ENCODE results near the gene THBS3. TPM values are rescaled to one million over a fixed set of nuclear protein-coding genes. Genes with fewer than 3 reads are reported as not detected.

THBS3 gene
- total and polyA plus RNA-seq, 12 donors: 3.8 to 23.5 (median 6.4) TPM

GRCh38 chr1:155254714-155255242, 47.1 kb upstream of the THBS3 start:
- intact Hi-C loops (cut with DNase I): loop anchor here in 7 of 10 donors (1.0 to 10.0 kb wide), 6 partner anchors 54 to 340 kb away; partner anchors contain the start of genes RUSC1 (in 5 of the 7) and FDPS (in 1 of the 7)
- WGBS, 2 donors: 1 to 2% methylated on average over 24 to 35 of the region's 35 CpGs
- ATAC-seq: peak; percentile 3 to 43 (median 8)
- peak in 1 of 2 donors; percentile 52 for DNase-seq
- H3K27ac ChIP-seq: peak overlapping the region; percentile 90 to 100 (median 98)
- peaks cover 0 to 34% (median 14%) of the 10 kb centered on the region in 9 donors for H3K36me3 ChIP-seq
- H3K9me3 ChIP-seq: no peaks in the 10 kb centered on the region
- no peak for TF ChIP-seq CTCF (IDR thresholded peaks at IDR 0.05)
- peak overlapping the region; percentile 64 to 99 (median 92) for H3K4me3 ChIP-seq
- H3K4me1 ChIP-seq: peaks cover 12 to 44% (median 35%) of the 10 kb centered on the region in 9 donors
- no peaks in the 10 kb centered on the region for H3K27me3 ChIP-seq

GRCh38 chr1:155254228-155254713, 46.6 kb upstream of the THBS3 start:
- ATAC-seq: peak in 1 of 8 donors; percentile 1
- no peak for DNase-seq

GRCh38 chr1:155253797-155254196, 46.1 kb upstream of the THBS3 start:
- ATAC-seq (no peak), DNase-seq (no peak)
- Histone ChIP-seq H3K4me1 (peaks cover 12 to 44% (median 35%) of the 10 kb centered on the region in 9 donors), H3K4me3 (peak overlapping the region in 7 of 10 donors; percentile 78 to 99 (median 93)), H3K27me3 (no peaks in the 10 kb centered on the region), H3K9me3 (no peaks in the 10 kb centered on the region), H3K36me3 (peaks cover 0 to 32% (median 11%) of the 10 kb centered on the region in 9 donors), H3K27ac (peak overlapping the region in 7 of 10 donors; percentile 22 to 100 (median 97))
- no peak for TF ChIP-seq CTCF (IDR thresholded peaks at IDR 0.05)
- intact Hi-C loops (cut with DNase I): loop anchor here in 7 of 10 donors (2.0 to 10.0 kb wide), 5 partner anchors 69 to 341 kb away; partner anchors contain the start of gene RUSC1 (in 5 of the 7)
- WGBS, 2 donors: 67 to 75% methylated on average over 5 of the region's 5 CpGs

More at GRCh38 chr1:155254228-155254713, 46.6 kb upstream of the THBS3 start:
- H3K27me3 ChIP-seq: no peaks in the 10 kb centered on the region
- no peak for TF ChIP-seq CTCF (IDR thresholded peaks at IDR 0.05)
- peaks cover 12 to 44% (median 35%) of the 10 kb centered on the region in 9 donors for H3K4me1 ChIP-seq
- H3K4me3 ChIP-seq: peak overlapping the region; percentile 64 to 99 (median 92)
- H3K9me3 ChIP-seq: no peaks in the 10 kb centered on the region
- intact Hi-C loops (cut with DNase I): loop anchor here in 7 of 10 donors (2.0 to 10.0 kb wide), 5 partner anchors 68 to 341 kb away; partner anchors contain the start of gene RUSC1 (in 5 of the 7)
- H3K36me3 ChIP-seq: peaks cover 0 to 32% (median 12%) of the 10 kb centered on the region in 9 donors
- WGBS, 2 donors: 46 to 48% methylated on average over 12 of the region's 12 CpGs
- H3K27ac ChIP-seq: peak overlapping the region in 9 of 10 donors; percentile 22 to 100 (median 97)

- 83 to 86% methylated on average over 5 of the region's 5 CpGs for WGBS, 2 donors
- H3K27me3 ChIP-seq: no peaks in the 10 kb centered on the region
- H3K4me3 ChIP-seq: peak overlapping the region in 1 of 10 donors; percentile 80
- no peak for DNase-seq
- no peak for ATAC-seq
- peak overlapping the region in 1 of 10 donors; percentile 100 for H3K27ac ChIP-seq
- TF ChIP-seq CTCF (IDR thresholded peaks at IDR 0.05): no peak
- H3K9me3 ChIP-seq: no peaks in the 10 kb centered on the region
- peaks cover 0 to 32% (median 6%) of the 10 kb centered on the region in 9 donors for H3K36me3 ChIP-seq
- intact Hi-C loops (cut with DNase I): loop anchor here in 6 of 10 donors (5.0 to 10.0 kb wide), 4 partner anchors 69 to 342 kb away; partner anchors contain the start of gene RUSC1 (in 5 of the 6)
- H3K4me1 ChIP-seq: peaks cover 12 to 44% (median 35%) of the 10 kb centered on the region in 9 donors
Observed at GRCh38 chr1:155253208-155253607, 45.5 kb upstream of the THBS3 start.
